ENCODE measurements around the gene PCP4. TPM values are rescaled to one million over a fixed set of nuclear protein-coding genes. Genes with fewer than 3 reads are reported as not detected.
"Not testable (repeated sequence)": the region's sequence is repeated elsewhere in the genome, so short reads cannot be mapped to it uniquely, and the experiment has no call there.

The PCP4 gene
- total RNA-seq, 1 donor from 2014 or later = not detected

- no peak for DNase-seq (ENCODE audit: low spot score)
- Mint-ChIP-seq H3K9me3 (no peaks in the 10 kb centered on the region), H3K4me3 (ENCODE audit: low read depth) (no peak overlapping the region), H3K27ac (no peak overlapping the region), H3K4me1 (ENCODE audit: low read depth) (no peaks in the 10 kb centered on the region), H3K27me3 (ENCODE audit: low read depth) (no peaks in the 10 kb centered on the region), H3K36me3 (ENCODE audit: low read depth) (no peaks in the 10 kb centered on the region)
- intact Hi-C loops (cut with micrococcal nuclease) = no loop called here
Measured at GRCh38 chr21:39874206-39874605, 7.0 kb downstream of the PCP4 start.

- no peak overlapping the region for H3K4me3 Mint-ChIP-seq (ENCODE audit: low read depth)
- no peaks in the 10 kb centered on the region for H3K36me3 Mint-ChIP-seq (ENCODE audit: low read depth)
- H3K27me3 Mint-ChIP-seq (ENCODE audit: low read depth) = no peaks in the 10 kb centered on the region
- H3K9me3 Mint-ChIP-seq = no peaks in the 10 kb centered on the region
- H3K27ac Mint-ChIP-seq = no peak overlapping the region
- H3K4me1 Mint-ChIP-seq (ENCODE audit: low read depth) = no peaks in the 10 kb centered on the region
- DNase-seq (ENCODE audit: low spot score) = no peak
- intact Hi-C loops (cut with micrococcal nuclease) = no loop called here
Measured at GRCh38 chr21:39874759-39875158, 7.5 kb downstream of the PCP4 start.

- Mint-ChIP-seq H3K4me1 (ENCODE audit: low read depth) (no peaks in the 10 kb centered on the region), H3K27ac (no peak overlapping the region), H3K9me3 (no peaks in the 10 kb centered on the region), H3K4me3 (ENCODE audit: low read depth) (no peak overlapping the region), H3K27me3 (ENCODE audit: low read depth) (no peaks in the 10 kb centered on the region), H3K36me3 (ENCODE audit: low read depth) (no peaks in the 10 kb centered on the region)
- intact Hi-C loops (cut with micrococcal nuclease) = no loop called here
- no peak for DNase-seq (ENCODE audit: low spot score)
Measured at GRCh38 chr21:39881661-39882060, 14.4 kb downstream of the PCP4 start.

- Mint-ChIP-seq H3K4me3 (ENCODE audit: low read depth) (no peak overlapping the region), H3K4me1 (ENCODE audit: low read depth) (no peaks in the 10 kb centered on the region), H3K27me3 (ENCODE audit: low read depth) (no peaks in the 10 kb centered on the region), H3K9me3 (no peaks in the 10 kb centered on the region), H3K27ac (no peak overlapping the region), H3K36me3 (ENCODE audit: low read depth) (no peaks in the 10 kb centered on the region)
- no peak for DNase-seq (ENCODE audit: low spot score)
- intact Hi-C loops (cut with micrococcal nuclease) = no loop called here
Measured at GRCh38 chr21:39882151-39882838, 15.1 kb downstream of the PCP4 start.

GRCh38 chr21:39882839-39883195, 15.6 kb downstream of the PCP4 start:
- Mint-ChIP-seq H3K27me3 (ENCODE audit: low read depth) (no peaks in the 10 kb centered on the region), H3K36me3 (ENCODE audit: low read depth) (no peaks in the 10 kb centered on the region), H3K27ac (no peak overlapping the region), H3K9me3 (no peaks in the 10 kb centered on the region), H3K4me3 (ENCODE audit: low read depth) (no peak overlapping the region), H3K4me1 (ENCODE audit: low read depth) (no peaks in the 10 kb centered on the region)
- intact Hi-C loops (cut with micrococcal nuclease) = no loop called here
- DNase-seq (ENCODE audit: low spot score) = no peak

GRCh38 chr21:39885119-39885848, 18.0 kb downstream of the PCP4 start:
- DNase-seq (ENCODE audit: low spot score) = no peak
- peaks cover 4% of the 10 kb centered on the region for H3K9me3 Mint-ChIP-seq
- H3K36me3 Mint-ChIP-seq (ENCODE audit: low read depth) = no peaks in the 10 kb centered on the region
- H3K4me1 Mint-ChIP-seq (ENCODE audit: low read depth) = no peaks in the 10 kb centered on the region
- no peak overlapping the region for H3K27ac Mint-ChIP-seq
- intact Hi-C loops (cut with micrococcal nuclease) = no loop called here
- no peaks in the 10 kb centered on the region for H3K27me3 Mint-ChIP-seq (ENCODE audit: low read depth)
- no peak overlapping the region for H3K4me3 Mint-ChIP-seq (ENCODE audit: low read depth)

- no peaks in the 10 kb centered on the region for H3K4me1 Mint-ChIP-seq (ENCODE audit: low read depth)
- intact Hi-C loops (cut with micrococcal nuclease) = no loop called here
- peaks cover 11% of the 10 kb centered on the region for H3K9me3 Mint-ChIP-seq
- no peak overlapping the region for H3K27ac Mint-ChIP-seq
- H3K4me3 Mint-ChIP-seq (ENCODE audit: low read depth) = no peak overlapping the region
- H3K36me3 Mint-ChIP-seq (ENCODE audit: low read depth) = no peaks in the 10 kb centered on the region
- no peak for DNase-seq (ENCODE audit: low spot score)
- H3K27me3 Mint-ChIP-seq (ENCODE audit: low read depth) = no peaks in the 10 kb centered on the region
Measured at GRCh38 chr21:39888848-39889247, 21.6 kb downstream of the PCP4 start.

- intact Hi-C loops (cut with micrococcal nuclease) = no loop called here
- Mint-ChIP-seq H3K9me3 (peaks cover 20% of the 10 kb centered on the region), H3K27me3 (ENCODE audit: low read depth) (no peaks in the 10 kb centered on the region), H3K36me3 (ENCODE audit: low read depth) (no peaks in the 10 kb centered on the region), H3K27ac (no peak overlapping the region), H3K4me1 (ENCODE audit: low read depth) (no peaks in the 10 kb centered on the region), H3K4me3 (ENCODE audit: low read depth) (no peak overlapping the region)
- no peak for DNase-seq (ENCODE audit: low spot score)
Measured at GRCh38 chr21:39891111-39891510, 23.9 kb downstream of the PCP4 start.

- intact Hi-C loops (cut with micrococcal nuclease); DNase-seq (ENCODE audit: low spot score); H3K4me1 Mint-ChIP-seq (ENCODE audit: low read depth); H3K4me3 Mint-ChIP-seq (ENCODE audit: low read depth); H3K27me3 Mint-ChIP-seq (ENCODE audit: low read depth); H3K36me3 Mint-ChIP-seq (ENCODE audit: low read depth); H3K27ac Mint-ChIP-seq: not testable (repeated sequence)
- peaks cover 22% of the 10 kb centered on the region for H3K9me3 Mint-ChIP-seq
Measured at GRCh38 chr21:39891863-39892262, 24.6 kb downstream of the PCP4 start.

- no peaks in the 10 kb centered on the region for H3K36me3 Mint-ChIP-seq (ENCODE audit: low read depth)
- H3K27me3 Mint-ChIP-seq (ENCODE audit: low read depth) = no peaks in the 10 kb centered on the region
- peaks cover 6% of the 10 kb centered on the region for H3K9me3 Mint-ChIP-seq
- DNase-seq (ENCODE audit: low spot score) = no peak
- no peak overlapping the region for H3K4me3 Mint-ChIP-seq (ENCODE audit: low read depth)
- no peak overlapping the region for H3K27ac Mint-ChIP-seq
- H3K4me1 Mint-ChIP-seq (ENCODE audit: low read depth) = no peaks in the 10 kb centered on the region
- intact Hi-C loops (cut with micrococcal nuclease) = no loop called here
Measured at GRCh38 chr21:39900491-39900890, 33.3 kb downstream of the PCP4 start.

- H3K36me3 Mint-ChIP-seq (ENCODE audit: low read depth) = no peaks in the 10 kb centered on the region
- no peaks in the 10 kb centered on the region for H3K4me1 Mint-ChIP-seq (ENCODE audit: low read depth)
- peaks cover 4% of the 10 kb centered on the region for H3K9me3 Mint-ChIP-seq
- intact Hi-C loops (cut with micrococcal nuclease) = no loop called here
- no peak for DNase-seq (ENCODE audit: low spot score)
- no peaks in the 10 kb centered on the region for H3K27me3 Mint-ChIP-seq (ENCODE audit: low read depth)
- no peak overlapping the region for H3K4me3 Mint-ChIP-seq (ENCODE audit: low read depth)
- H3K27ac Mint-ChIP-seq = no peak overlapping the region
Measured at GRCh38 chr21:39900911-39901310, 33.7 kb downstream of the PCP4 start.

- Mint-ChIP-seq H3K4me1 (ENCODE audit: low read depth) (no peaks in the 10 kb centered on the region), H3K36me3 (ENCODE audit: low read depth) (no peaks in the 10 kb centered on the region), H3K27ac (no peak overlapping the region), H3K9me3 (no peaks in the 10 kb centered on the region), H3K4me3 (ENCODE audit: low read depth) (no peak overlapping the region), H3K27me3 (ENCODE audit: low read depth) (no peaks in the 10 kb centered on the region)
- no peak for DNase-seq (ENCODE audit: low spot score)
- intact Hi-C loops (cut with micrococcal nuclease) = no loop called here
Measured at GRCh38 chr21:39902986-39903385, 35.7 kb downstream of the PCP4 start.

GRCh38 chr21:39904457-39904856, 37.2 kb downstream of the PCP4 start:
- H3K36me3 Mint-ChIP-seq (ENCODE audit: low read depth) = no peaks in the 10 kb centered on the region
- no peaks in the 10 kb centered on the region for H3K9me3 Mint-ChIP-seq
- intact Hi-C loops (cut with micrococcal nuclease) = no loop called here
- H3K4me3 Mint-ChIP-seq (ENCODE audit: low read depth) = no peak overlapping the region
- no peak overlapping the region for H3K27ac Mint-ChIP-seq
- DNase-seq (ENCODE audit: low spot score) = no peak
- no peaks in the 10 kb centered on the region for H3K4me1 Mint-ChIP-seq (ENCODE audit: low read depth)
- H3K27me3 Mint-ChIP-seq (ENCODE audit: low read depth) = no peaks in the 10 kb centered on the region

All from activated T-helper 2 cell treated with anti-CD3 and anti-CD28 coated beads, Interferon-gamma antibody, Interleukin-2, Interleukin-4, amounts not matched to agents 10 μg/mL and 5 μg/mL and 100 μg/mL, durations not matched to agents 14 hours and 24 hours and 36 hours (primary cell).